ENCODE measurements around the gene STXBP6.

Gene STXBP6

DNA sequence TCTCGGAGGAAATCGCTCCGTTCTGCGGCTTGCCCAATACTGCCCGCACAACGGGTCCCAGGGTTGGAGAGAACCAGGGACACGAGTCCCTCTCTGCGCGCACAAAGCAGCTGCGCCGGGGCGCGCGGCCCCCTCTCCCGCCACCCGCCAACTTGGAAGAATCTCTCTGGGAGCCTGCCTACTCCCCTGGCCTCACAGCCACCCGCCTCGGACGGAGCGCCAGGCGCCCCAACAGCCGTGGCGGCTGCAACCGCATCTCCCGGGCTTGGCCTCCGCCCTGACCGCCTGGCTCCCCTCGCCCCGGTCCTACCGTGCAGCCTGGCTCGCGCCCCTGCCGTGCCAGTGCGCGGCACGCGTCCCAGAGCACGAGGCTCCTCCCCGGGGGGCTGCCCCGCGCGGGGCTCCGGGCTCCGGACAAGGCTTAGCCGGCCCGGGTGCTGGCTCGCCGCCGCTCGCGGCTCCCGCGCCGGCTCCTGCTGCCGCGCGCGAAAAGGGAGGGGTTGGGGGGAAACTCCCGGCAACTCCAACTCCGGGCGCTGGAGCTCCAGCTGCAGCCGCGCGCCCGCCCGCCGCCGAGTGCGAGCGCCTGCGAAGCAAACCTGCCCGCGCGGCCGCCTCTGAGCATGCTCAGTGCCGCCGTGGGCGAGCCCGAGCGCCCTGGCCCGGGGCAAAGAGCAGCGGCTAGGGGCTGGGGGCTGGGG, at the start of gene STXBP6:
Gene STXBP6 (minus strand): TSS at position 580 of the 701 bp plus-strand sequence. CDS start 75,329 bp downstream, outside the sequence.
- Histone ChIP-seq H3K4me1 (ENCODE audit: control insufficient read depth, low read length) (no peaks in the 10 kb centered on the region), H3K4me3 (ENCODE audit: low read length) (no peak within 1 kb of the TSS), H3K4me2 (ENCODE audit: low read length) (no peak within 1 kb of the TSS), H3F3A (ENCODE audit: control insufficient read depth, insufficient read depth) (no peaks in the 10 kb centered on the region), H3K9me2 (replicated peaks; ENCODE audit: control insufficient read depth, low read length) (no peaks in the 10 kb centered on the region), H3K79me2 (ENCODE audit: control insufficient read depth, low read length) (no peaks in the 10 kb centered on the region), H3K27me3 (ENCODE audit: control insufficient read depth, low read length) (no peaks in the 10 kb centered on the region), H4K20me1 (ENCODE audit: control insufficient read depth, insufficient read depth, low read depth, low read length) (no peaks in the 10 kb centered on the region), H3K27ac (ENCODE audit: low read depth, low read length) (no peak within 1 kb of the TSS), H3K9me3 (ENCODE audit: control insufficient read depth, insufficient read depth, low read length) (no peaks in the 10 kb centered on the region; the same call in 1 of the 2 replicates), H3K36me3 (ENCODE audit: control insufficient read depth, low read length) (no peaks in the 10 kb centered on the region)
- TF ChIP-seq, protein P1, sequence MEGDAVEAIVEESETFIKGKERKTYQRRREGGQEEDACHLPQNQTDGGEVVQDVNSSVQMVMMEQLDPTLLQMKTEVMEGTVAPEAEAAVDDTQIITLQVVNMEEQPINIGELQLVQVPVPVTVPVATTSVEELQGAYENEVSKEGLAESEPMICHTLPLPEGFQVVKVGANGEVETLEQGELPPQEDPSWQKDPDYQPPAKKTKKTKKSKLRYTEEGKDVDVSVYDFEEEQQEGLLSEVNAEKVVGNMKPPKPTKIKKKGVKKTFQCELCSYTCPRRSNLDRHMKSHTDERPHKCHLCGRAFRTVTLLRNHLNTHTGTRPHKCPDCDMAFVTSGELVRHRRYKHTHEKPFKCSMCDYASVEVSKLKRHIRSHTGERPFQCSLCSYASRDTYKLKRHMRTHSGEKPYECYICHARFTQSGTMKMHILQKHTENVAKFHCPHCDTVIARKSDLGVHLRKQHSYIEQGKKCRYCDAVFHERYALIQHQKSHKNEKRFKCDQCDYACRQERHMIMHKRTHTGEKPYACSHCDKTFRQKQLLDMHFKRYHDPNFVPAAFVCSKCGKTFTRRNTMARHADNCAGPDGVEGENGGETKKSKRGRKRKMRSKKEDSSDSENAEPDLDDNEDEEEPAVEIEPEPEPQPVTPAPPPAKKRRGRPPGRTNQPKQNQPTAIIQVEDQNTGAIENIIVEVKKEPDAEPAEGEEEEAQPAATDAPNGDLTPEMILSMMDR (IDR thresholded peaks at IDR 0.05; ENCODE audit: low read depth, low read length, poor library complexity, severe bottlenecking): no peak
- no peak for TF ChIP-seq EZH2phosphoT487 (IDR thresholded peaks at IDR 0.05; ENCODE audit: borderline replicate concordance, low read length)

DNA sequence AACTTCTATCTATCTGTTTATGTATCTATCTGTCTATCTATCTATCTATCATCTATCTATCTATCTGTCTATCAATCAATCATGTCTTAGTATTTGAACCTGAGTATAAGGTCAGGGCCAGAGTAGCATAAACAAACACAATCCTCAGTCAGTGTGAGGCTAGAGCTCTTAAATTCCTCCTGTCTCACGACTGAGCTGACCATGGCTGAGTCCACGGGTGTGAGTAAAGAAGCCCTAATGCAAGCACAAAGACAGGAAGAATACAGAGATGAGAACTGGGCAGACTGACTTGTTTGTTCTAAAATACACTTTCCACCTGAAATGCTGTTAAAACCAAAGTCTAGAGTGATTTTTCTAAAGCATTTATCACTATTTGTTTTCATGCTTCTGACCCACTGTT, 47.2 kb upstream of the STXBP6 start:
- Histone ChIP-seq H3K27me3 (ENCODE audit: control insufficient read depth, low read length) (no peaks in the 10 kb centered on the region), H3K4me3 (ENCODE audit: low read length) (no peak overlapping the region), H3F3A (ENCODE audit: control insufficient read depth, insufficient read depth) (no peaks in the 10 kb centered on the region), H3K79me2 (ENCODE audit: control insufficient read depth, low read length) (no peaks in the 10 kb centered on the region), H3K4me2 (ENCODE audit: low read length) (no peak overlapping the region), H3K9me3 (ENCODE audit: control insufficient read depth, insufficient read depth, low read length) (no peaks in the 10 kb centered on the region), H4K20me1 (ENCODE audit: control insufficient read depth, insufficient read depth, low read depth, low read length) (no peaks in the 10 kb centered on the region), H3K4me1 (ENCODE audit: control insufficient read depth, low read length) (no peaks in the 10 kb centered on the region), H3K36me3 (ENCODE audit: control insufficient read depth, low read length) (no peaks in the 10 kb centered on the region), H3K9me2 (replicated peaks; ENCODE audit: control insufficient read depth, low read length) (no peaks in the 10 kb centered on the region), H3K27ac (ENCODE audit: low read depth, low read length) (no peak overlapping the region)
- TF ChIP-seq, protein P1 (IDR thresholded peaks at IDR 0.05; ENCODE audit: low read depth, low read length, poor library complexity, severe bottlenecking): no peak
- TF ChIP-seq EZH2phosphoT487 (IDR thresholded peaks at IDR 0.05; ENCODE audit: borderline replicate concordance, low read length): no peak

DNA sequence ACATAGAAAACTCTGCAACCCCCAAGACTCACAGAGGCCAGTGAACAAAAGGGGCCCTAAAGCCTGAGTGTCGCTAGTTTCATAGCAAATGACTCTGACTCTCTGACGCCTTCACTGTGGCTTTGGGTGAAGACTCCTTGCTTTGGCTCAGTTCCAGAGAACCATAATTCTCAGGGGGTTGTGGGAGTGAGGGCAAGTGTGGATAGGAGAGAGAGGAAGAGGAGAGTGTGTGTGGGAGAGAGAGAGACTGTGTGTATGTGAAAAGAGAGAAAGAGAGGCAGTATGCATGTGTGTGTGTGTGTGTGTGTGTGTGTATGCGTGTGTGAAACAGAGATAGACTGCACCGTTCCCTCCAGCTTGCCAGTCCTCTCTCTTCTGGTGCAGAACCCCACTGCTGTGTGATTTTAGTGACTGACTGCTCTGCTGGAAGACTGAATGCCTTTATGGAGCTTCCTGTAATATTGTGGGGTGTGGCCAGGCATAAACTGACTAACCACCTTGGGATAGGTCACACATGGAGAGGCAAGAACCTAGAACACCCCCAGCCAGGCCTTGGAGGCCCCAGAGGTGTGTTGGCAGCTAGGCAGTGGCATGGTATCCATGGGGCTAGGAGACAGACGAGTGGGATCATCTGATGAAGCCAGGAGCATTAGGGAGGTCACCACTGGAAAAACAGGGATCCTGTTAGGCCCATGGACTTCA, 45.9 kb upstream of the STXBP6 start:
- TF ChIP-seq, protein P1 (IDR thresholded peaks at IDR 0.05; ENCODE audit: low read depth, low read length, poor library complexity, severe bottlenecking): no peak
- TF ChIP-seq EZH2phosphoT487 (IDR thresholded peaks at IDR 0.05; ENCODE audit: borderline replicate concordance, low read length): no peak
- no peak overlapping the region for H3K4me2 ChIP-seq (ENCODE audit: low read length)
- H3K79me2 ChIP-seq (ENCODE audit: control insufficient read depth, low read length): no peaks in the 10 kb centered on the region

More for the DNA sequence above, 45.9 kb upstream of the STXBP6 start:
- no peaks in the 10 kb centered on the region for H3K27me3 ChIP-seq (ENCODE audit: control insufficient read depth, low read length)
- no peaks in the 10 kb centered on the region for H3K4me1 ChIP-seq (ENCODE audit: control insufficient read depth, low read length)
- H3K9me2 ChIP-seq (replicated peaks; ENCODE audit: control insufficient read depth, low read length): no peaks in the 10 kb centered on the region
- H3F3A ChIP-seq (ENCODE audit: control insufficient read depth, insufficient read depth): no peaks in the 10 kb centered on the region
- no peaks in the 10 kb centered on the region for H4K20me1 ChIP-seq (ENCODE audit: control insufficient read depth, insufficient read depth, low read depth, low read length)
- no peaks in the 10 kb centered on the region for H3K36me3 ChIP-seq (ENCODE audit: control insufficient read depth, low read length)
- no peaks in the 10 kb centered on the region for H3K9me3 ChIP-seq (ENCODE audit: control insufficient read depth, insufficient read depth, low read length)
- H3K27ac ChIP-seq (ENCODE audit: low read depth, low read length): no peak overlapping the region
- H3K4me3 ChIP-seq (ENCODE audit: low read length): no peak overlapping the region
